Renal cortex interstitium (tissue), 11 donors: ENCODE measurements around the gene OBSL1. TPM values are rescaled to one million over a fixed set of nuclear protein-coding genes. Genes with fewer than 3 reads are reported as not detected.

Experiments
- DNase-seq, 11 donors: peaks; one replicate each; pipeline ENCODE4 v3.0.0-alpha.2; 2013; ENCODE audit warnings: low read depth in 9 of 11, low spot score in 4 of 11; ENCODE audit errors: extremely low read depth in 1 of 11
- polyA plus RNA-seq, 3 donors: library from polyadenylated mRNA; unstranded; fragments of 120-200 nt; gene quantifications; one replicate each; pipeline ENCODE4 v1.2.1, GENCODE V29; 2013; ENCODE audit not compliant: insufficient read length in 3 of 3

Gene OBSL1
- polyA plus RNA-seq, 3 donors: 111 to 199 (median 149) TPM

DNA sequence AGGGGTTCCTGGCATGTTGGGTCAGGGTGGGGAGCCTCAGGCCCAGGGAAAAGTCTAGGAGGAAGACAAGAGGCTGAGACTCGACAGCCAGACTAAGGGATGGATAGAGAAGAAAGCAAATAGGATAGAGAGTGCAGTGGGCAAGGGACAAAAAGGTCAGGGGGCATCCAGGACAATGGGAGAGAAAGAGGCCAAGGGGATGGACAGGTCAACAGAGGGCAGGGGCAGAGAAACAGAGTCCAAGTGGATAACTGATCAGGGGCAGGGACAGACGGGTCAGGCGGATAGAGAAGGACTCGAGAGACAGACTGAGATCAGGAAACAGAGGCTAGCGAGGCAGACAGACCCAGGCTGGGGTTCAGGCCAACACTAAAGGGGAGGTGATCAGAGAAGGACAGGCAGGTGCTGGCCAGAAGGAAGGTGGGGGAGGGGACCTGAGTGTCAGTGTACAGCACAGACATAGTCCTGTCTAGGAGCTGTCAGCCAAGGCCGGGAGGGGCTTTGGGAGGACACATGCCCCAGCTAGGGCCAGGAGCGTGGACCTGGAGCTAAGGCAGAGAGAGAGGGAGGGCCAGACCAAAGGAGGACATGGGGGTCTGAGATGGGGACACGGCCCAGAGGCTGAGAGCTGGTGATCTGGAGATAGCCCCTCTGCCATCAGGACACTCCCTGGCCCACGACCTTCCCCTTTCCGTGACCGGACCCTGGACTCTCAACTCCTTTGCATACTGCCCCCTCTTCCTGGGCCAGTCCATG, 44.8 kb downstream of the OBSL1 start:
- DNase-seq: no peak

DNA sequence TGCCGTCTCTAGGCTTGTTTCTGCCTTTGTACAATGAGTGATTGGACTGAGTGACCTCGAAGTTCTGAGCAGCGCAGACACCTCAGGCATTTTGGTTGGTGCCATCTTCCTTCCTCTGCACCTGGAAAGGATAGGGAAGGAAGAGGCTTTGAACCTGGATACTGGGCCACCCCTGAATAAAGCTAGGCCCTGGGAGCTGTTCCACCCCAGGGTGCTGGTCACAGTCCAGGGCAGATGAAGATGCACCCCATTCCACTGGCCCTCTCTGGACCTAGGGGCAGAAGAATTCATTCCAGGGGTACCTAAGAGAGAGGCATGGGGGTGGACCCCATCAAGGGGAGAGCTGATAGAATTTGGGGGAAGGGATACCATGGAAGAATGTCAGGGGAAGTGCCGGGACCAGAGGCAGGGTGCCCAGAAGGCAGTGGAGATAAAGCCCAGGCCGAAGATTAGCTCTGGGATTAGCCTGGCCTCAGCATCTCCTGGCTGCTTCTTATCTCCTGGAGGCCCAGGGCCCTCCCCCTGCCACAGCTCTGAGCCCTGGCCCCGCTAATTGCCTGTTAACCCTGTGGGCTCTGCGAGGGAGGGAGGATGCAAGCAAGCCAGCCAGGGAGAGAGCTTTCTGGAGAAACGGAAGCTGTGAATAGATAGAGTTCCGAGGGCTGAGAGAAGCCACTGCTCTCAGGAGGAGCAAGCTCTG, 45.7 kb downstream of the OBSL1 start:
- DNase-seq: no peak

DNA sequence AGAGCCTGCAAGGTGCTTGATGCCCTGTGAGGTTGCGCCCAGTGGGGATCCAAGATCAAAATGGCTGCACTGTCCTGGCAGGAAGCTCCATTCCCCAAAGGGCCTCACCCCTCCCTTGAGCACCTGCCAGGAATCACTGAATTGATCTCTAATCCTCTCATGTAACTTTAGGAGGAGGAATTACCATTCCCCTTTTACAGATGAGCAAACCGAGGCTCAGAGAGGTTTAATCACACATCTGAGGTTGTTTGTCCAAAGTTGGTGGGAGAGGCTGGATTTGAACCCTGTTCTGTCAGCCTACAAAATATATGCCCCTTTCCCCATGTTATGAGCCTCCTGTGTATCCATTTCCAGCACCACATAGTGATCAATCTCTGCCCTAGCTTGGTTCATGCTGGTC, 46.5 kb downstream of the OBSL1 start:
- no peak for DNase-seq

DNA sequence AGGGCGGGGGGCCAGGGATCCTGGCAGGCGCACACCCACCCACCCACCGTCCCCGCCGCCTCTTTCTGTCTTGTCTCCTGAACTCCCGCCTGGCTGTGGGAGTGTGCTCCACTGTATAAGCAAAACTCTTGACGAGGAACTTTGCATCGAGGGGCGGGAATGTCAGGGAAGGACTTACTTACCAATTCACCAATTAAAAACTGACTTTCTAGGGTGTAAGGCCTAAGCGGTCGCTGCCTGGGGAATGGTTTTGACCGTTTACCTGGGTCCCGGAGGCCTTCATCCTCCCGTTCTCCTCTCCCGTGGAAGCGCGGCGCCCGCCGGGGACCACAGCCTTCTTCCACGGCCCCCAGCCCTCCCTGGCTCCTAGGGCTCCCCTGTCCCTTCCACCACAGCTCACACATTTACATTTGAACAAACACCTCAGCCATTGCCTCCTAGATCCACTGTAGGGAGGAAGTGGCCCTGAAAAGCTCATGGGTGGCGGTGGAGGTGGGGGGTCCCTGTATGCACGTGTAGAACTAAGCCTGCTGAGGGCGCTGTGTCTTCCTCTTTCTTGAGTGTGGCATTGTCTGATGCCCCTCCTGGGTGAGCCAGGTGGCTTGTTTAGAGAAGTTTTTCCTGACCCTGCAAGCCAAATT, 48.2 kb downstream of the OBSL1 start:
- no peak for DNase-seq

DNA sequence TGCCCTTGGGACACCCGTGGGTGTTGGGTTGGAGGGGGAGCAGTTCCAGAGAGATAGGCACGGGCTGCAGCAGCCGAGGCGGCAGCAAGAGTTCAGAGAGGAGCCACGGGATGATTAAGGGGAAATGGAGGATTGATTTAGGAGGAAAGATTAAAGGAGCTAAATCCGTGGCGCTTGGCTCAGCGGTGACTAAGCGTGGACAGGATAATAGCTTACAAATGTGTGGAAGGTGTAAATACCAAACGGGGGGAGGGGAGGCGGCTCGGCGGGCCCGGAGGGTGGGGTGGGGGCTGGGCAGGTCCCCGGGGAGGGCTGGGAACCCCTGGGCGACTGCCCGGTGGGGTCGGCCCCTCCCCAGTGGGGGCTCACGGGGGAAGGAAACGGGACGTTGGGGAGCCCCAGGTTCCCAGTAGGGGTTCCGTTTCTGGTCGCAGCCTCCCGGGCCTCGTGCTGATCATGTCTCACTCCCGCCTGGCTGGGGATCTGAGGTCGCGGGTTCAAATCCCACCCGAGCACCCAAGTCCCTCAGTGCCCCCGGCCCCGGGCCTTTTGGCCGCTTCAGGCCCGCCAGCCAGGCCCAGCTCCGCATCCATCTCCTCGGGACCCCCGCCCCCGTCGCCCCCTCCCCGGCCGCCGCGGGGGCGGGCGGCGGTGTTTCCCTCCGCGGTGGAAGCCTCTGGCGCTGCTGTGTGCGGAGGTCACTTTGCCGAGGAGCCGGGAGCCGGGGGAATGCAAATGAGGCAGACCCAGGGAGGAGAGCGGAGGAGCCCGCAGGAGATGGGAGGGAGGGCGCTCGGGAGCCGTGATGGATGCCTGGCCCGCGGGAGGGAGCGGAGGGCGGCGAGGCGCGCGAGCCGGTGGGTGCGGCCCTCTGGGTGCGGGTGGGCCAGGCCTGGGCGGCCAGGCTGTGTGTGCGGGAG, 49.0 kb downstream of the OBSL1 start:
- DNase-seq: peak in 1 of 11 donors; percentile 56

DNA sequence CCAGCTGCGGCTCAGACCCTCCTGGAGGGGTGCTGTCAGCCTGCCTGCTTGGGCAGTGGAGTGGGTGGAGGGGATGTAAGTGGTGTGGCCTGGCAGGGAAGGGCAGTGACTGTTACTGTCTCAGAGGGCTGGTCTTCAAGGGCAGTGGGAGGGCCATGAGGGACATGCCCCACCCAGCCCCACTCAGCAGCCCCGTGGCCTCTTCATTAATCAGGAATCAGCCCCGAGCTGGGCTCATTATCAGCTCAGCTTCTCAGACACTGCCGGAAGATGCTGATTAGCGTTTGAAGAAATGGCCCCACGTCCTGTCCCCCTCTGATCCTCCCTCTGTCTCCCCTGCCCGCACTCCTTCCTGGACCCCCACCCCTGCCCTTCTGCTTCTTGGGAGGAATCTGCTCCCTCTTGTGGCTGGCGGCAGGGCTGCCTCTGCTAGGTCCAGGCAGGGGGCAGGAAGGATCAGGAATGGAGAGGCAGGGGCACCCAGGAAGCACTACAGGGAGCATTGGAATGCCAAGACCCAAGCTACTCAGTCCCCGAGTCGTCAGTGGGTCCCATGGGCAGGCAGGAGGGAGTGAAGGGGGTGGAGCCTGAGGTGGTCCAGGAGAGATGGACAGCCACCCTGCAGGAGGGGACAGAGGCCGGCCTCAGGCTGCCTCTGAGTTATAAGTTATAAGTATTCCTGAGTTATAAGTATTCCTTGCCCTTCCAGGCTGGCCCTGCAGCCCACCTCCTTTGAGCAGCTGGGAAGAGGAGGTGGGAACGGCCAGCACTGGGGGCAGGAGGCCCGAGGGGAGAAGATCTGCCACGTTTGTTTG, 50.1 kb downstream of the OBSL1 start:
- no peak for DNase-seq

DNA sequence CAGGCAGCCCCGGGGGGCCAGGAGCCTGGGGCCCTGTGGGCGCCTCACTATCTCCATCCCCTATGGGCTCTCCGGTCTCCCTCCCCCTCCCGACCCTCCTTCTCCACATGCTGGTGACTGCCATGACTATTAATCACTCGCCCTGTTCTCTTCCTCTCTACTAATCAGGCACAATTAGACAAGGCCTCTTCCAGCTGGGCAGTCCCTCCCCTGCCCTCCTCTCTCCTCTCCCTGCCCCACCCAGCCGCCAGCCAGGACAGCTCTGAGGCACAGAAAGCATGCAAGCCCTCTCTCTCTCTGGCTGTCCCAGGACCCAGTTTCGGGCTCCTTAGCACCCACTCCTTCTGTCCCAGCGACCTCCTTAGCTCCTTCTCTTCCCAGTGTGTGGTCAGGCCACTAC, 51.3 kb downstream of the OBSL1 start:
- no peak for DNase-seq

DNA sequence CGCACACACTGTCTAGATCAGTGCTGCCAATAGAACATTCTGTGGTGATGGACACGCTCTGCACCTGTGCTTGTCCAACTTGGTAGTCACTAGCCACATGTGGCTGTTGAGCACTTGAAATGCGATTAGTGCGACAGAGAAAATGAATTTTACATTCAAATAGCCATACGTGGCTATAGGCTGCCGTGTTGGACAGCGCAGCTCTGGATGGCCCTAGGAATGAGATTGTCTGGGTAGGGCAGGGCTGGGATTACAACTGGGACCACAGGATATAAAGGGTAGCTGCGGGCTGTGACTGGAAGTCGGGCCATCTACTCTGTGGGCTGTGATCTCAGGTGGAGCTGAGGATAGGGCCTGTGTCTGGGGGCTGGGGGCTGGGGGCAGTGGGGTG, 51.8 kb downstream of the OBSL1 start:
- DNase-seq: no peak

DNA sequence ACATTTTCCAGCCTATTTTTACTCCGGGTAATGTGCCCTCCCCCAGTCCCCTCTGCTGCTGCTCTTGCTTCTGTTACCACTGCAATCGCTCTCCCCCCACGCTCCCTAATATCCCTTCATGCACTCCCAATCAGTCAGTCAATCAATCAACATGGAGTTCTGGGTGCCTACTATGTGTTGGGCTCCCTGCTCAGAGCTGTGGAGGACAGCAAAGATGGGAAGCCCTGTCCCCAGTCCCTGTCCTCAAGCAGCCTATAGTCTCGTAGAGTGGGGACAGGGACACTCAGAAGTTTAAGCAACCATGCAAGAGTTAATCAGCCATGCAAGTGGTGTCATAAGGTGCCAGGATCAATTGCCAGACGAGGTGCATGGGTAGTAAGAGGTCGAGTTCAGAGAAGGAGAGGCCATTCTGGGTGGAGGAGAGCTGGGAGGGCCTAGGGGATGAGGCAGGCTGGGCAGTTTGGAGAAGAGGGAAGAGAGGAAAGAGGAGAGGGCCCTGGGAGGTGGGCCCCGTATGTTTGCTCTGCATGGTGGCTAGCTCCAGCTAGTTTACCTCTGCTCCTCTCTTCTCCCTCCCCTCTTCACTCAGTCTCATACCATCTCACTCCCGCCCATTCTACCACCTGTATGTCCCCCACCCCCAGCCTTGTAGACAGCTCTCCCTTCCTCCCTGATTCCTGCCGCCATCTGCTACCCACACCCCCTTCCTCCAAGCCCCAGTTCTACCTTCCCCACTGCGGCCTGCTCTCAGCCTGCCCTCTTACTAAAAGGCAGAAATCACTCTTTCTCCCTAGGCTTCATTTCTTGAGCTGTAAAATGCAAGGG, 53.2 kb downstream of the OBSL1 start:
- DNase-seq: no peak

DNA sequence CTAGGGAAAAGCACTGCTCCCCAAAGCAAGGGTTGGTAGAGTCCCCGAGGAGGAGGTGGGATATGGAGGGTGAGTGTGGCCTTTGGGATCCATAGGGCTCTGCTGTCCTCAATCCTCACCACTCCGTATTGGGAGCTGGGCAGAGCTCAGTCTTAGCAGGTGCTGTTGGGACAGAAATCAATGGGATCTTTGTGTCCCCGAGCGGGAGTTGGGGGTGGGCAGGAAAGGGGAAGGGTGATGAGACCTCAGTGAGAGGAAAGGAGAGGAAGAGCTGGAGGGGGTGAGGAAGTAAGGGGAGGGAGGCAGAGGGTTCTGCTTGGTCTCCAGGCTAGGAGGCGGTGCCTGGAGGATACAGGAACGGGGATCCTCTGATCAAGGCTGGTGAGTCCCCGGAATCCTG, 54.5 kb downstream of the OBSL1 start:
- DNase-seq: no peak

DNA sequence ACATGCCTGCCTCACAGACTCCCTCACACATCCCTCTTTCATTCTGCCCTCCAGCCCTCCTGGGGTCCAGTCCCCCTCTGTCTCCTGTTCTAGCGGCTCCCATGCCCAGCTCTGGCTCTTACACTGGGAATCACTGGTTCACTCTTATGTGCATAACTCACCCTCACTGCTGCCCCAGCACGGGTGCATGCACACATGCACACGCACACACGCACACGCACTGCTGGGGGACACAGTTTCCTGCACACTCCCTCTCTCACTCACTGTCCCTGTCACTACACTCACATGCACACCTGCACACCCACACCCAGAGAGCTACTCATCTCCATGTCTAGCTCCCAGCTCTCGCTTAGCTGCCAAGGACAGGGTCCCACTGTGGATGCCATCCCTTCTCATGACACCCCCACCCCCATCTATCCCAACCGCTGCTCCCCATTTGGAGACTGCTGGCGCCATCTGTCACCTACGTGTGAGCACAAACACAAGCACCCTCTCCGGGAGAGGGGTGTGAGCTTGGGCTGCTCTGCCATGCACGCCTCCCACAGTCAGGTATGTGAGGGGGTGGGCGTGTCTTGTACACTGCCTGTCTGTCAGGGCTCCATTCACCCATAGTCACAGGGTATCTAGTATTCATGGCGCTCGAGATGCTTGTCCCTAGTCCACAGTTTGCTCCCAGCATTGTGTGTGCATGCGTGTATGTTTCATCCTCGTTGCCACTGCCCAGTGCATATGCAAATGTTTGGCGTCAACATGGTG, 55.3 kb downstream of the OBSL1 start:
- no peak for DNase-seq

DNA sequence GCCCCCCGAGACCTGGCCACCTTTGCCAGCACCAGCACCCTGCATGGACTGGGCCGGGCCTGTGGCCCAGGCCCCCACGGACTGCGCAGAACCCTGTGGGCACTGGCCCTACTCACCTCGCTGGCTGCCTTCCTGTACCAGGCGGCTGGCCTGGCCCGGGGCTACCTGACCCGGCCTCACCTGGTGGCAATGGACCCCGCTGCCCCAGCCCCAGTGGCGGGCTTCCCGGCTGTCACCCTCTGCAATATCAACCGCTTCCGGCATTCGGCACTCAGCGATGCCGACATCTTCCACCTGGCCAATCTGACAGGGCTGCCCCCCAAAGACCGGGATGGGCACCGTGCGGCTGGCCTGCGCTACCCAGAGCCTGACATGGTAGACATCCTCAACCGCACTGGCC, 56.5 kb downstream of the OBSL1 start:
- no peak for DNase-seq

DNA sequence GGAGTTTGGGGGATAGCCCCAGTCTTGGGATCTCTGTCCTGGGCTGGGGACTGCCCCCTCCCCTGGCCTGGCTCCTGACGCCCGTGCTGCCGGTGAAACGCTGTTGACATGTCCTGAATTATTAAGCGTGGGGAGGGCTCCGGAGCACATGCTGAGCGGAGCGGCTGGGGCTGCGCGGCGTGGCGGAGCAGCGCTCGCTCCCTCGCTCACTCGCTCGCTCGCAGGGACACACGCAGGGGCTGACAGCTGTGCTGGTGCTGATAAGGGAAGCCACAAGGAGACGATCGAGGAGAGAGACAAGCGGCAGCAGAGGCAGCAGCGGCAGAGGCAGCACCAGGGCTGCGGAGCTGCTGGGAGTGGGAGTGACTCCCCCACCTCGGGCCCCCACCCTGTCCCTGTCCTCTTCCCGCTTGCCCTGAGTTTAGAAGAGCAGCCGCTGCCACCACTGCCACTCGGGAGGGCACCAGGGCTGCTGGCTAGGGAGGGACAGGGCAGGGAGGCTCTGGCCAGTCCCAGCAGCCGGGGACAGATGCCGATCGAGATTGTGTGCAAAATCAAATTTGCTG, 57.1 kb downstream of the OBSL1 start, which contains the start of gene ASIC4:
Gene ASIC4, plus strand, starts transcription at position 287 of the 566 bp plus-strand sequence. Its CDS starts 243 bp downstream, at position 530.
- DNase-seq: no peak

DNA sequence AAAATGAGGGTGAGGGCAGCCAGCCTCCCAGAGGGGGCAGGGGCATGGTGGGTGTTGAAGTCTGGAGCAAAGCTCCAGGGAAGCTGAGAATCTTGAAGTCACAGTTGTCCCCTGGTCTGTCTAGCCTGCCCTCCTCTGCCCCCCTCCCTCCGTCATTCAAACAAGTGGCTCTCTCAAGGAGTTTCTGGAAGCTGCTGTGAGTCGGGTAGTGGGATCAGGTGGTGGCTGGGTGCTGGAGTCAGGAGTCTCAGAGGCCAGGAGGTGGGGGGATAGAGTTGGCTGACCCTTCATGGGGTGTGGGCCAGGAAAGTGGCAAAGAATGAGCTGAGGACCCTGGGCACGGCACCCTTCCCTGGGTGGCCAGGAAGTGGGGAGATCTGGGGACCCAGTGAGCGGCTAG, 57.6 kb downstream of the OBSL1 start:
- DNase-seq: no peak

DNA sequence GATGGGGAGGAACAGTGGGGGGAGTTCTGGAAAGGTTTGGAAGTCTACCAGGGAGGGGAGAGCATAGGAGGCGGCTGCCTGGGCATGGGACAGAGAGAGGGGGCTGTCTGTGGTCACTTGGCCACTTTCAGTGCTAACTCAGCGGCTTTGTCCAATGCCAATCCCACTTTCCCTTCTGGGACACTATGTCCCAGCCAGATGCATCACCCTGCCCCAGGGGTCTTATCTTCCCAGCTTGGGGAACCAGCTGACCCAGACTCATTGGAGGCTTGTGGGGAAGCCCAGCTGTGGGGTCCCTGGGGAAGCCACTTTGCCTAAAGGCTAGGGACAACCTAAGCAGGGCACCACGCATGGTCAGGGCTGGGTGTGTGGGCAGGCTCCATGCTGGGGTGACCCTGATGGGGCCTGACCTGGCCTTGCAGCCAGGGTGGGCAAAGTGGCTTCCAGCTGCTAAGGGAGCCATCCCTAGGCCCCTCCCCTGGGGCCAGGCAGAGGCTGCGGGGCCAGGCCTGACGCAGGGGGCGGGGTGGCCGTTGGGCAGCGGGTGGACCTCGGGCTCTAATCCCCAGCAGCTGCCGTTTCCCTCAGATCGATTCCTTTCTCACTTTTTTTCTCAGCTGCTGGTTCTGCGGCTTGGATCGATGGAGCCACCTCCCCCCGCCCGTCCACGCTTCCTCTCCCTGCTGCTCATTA, 58.7 kb downstream of the OBSL1 start:
- no peak for DNase-seq
